EH (cell line): ENCODE data around the gene SSBP3.
A peak's percentile ranks its signal among the peaks of the same experiment; 100 is the strongest.

Source experiments
- DNase-seq: peaks from one replicate; pipeline ENCODE4 v3.0.0-alpha.2; 2015; ENCODE audit warnings: low read depth

SSBP3 gene

DNA sequence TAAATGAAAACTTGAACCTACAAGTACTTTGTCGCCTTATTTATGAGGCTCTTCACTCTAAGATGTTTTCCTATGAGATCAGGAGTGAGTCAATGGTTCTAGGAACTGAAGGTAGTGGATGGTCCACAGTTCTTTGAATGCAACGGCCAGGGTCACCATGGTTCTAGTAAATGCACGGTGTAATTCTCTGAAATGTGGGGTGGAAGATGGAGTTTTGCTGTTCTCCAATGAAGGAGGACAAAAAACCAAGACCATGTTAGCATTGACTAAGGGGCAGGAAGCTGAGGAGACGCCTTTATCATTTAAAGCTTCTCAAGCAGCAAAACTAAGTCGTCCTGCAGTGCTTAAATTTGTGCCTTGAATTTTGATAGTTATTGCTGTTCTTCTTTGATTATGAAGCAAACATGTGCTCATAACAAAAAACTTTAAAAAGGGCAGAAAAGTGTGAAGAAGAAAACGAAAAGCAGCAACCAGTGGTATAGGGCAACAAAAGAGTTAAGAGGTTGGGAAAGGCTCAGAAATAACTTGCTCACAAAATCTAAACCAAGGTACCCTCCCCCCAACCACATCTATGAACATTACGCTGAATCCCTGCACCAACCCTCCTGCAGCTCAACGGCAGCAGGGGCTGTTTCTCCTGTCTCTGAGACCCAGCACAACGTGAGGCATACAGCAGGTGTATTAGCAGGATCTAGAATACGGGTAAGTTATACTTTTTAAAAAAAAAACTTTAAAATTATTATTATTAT, 121.2 kb downstream of the SSBP3 start:
- no peak for DNase-seq

DNA sequence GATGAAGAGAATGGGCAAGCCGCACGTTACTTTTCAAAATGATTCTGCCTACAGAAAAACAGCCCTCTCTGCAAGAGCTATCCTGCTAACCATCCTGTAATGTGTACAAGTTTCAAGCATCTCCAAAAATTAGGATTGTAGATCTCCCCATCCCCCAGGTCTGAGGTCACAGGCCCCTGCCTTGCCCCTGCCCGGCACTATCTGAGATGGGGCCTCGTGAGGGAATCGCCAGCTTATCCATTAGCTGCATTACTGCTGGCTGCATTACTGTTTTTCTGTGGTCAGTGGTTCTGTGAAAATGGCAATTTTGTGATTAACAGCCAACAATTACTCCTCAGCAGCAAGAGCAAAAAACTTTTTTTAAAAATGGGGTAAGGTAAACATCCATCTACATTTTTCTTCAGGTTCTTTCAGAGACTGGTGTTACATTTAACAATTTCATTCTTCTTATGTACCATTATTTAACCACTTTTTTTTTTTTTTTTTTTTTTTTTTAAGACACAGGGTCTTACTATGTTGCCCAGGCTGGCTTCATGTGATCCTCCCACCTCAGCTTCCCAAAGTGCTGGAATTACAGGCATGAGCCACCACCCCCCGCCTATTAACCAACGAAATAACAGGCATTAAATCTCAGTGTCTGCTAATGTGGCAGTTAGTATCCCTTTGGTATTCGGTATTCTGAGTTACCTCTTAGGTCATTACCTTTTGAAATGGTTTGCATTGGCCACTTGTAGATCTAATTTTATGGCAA, 122.4 kb downstream of the SSBP3 start:
- no peak for DNase-seq

DNA sequence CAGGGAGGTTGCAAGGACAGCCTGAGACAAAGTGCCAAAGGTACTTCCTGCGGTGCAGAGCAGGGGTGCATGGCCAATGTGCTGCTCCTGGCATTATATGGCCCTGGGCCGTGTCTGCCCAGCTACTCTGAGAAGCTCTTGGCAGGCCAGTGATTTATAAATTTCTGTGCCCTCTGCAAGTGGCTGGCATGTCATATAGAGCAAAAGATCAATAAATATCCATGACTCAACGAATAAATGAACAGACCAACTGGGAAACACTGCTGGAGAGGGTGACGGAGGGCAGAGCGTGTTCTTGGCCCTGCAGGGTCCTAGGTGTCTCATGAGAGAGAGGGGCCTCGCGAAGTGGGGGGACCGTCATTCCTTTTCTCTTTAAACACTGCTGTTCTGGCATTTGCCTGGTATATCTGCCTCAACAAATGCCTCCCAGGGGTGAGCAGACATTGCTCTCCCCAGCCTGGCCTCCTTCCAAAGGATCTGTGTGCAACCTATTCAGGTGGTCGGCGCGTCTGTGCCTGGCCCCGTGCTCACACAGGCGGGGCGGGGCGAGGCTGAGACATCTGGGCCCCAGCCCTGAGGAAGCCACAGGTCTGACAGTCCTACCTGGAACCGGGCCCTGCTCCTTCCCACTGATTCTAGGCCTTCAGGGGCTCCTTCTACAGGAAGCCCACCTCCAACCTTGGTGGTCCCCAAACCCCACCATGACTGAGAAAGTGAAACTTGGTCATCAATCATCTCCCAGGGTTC, 123.9 kb downstream of the SSBP3 start:
- DNase-seq = no peak

DNA sequence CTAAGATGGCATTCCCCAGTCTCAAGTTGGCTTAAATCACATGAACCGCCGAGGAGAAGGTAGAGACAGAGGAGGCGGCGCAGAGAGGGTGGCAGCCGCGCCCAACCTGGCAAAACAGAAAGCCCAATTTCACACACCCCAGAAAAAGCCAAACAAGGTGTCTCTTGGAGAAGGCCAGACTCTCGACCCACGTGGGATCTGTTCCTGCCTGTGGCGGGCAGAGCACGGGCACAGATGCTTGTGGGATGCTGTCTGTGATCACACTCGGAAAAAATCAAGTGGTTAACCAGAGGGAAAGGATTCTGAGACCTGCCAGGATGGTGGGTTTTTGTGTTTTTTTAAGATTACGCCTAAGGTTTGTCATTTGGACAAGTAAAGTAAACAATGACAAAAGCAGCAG, 125.5 kb downstream of the SSBP3 start:
- DNase-seq = no peak

DNA sequence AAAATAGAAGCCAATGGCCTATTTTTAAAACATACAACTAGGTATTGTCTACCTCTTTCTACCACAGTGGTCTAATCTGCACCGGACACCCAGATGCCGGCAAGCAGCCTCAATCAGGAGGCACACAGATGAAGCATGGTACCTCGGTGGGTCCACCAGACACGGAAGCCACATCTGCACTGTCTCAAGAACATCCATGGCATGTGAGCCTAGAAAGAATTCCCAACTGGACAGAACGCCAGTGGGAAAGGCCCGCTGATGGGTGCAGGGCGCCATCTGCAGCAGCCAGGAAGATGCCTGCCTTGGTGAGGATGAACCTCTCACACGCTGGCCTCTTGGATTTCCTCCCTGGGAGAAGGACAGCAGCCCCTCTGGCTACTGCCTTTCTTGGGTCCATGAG, 126.7 kb downstream of the SSBP3 start:
- no peak for DNase-seq

DNA sequence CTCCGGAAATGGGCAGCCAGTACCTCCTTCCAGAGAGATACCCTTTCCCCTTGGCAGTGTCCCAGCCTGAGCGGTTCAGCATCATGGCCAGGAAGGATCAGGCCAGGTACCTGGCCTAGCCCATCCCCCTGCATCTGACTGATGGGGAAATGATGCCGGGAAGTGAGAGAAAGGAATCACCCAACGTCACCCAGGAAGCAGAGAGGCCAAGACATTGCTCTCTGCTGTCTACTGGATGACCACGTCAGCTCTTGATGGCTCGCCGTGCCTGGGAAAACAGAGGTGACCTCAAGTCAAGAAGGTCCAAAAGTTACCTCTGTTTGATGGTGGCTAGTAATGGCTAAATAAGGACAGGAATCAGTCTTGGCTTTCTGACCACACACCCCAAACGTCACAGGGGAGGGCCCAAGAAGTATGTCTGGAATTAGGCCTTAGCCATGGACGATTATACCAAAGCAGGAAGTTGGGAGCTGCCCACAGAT, 127.2 kb downstream of the SSBP3 start:
- DNase-seq = peak; percentile 97

DNA sequence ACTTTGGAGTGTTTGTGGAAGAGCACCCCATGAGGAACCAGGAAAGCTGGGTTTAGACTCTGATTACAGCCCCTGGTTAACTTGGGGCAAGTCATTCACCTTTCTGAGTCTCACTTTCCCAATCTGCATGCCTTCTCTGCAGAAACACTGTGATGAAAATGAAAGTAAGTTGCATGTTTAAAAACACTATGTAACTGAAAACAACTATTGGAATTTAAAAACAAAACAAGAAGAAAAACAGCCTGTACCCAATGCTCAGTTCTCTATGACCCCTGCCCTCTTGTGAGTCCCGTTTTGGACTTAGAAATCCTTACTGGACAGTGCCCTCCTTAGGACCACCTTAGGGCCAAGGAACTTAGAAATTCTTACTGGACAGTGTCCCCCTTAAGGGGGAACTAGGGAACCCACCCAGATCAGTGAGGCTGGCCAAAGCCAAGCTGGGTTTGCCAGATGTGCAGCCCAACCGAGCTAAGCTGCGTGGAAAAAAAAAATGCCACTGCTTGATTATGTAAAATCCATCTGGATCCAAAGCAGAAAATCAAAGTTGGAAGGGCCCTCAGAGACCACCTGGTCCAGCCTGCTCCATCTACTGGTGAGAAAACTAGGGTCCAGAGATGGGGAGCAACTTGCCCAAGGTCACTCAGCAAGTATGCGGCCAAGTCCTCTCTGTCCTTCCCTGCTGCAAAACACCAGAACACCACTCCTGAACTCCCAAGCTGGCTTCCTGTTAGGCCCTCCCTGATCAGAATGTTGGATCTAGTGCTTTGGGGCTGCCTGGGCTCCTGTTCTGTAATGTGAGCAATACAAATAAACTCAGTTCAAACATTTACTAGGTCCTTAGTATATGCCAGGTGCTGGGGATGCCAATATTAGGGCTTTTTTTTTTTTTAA, 128.5 kb downstream of the SSBP3 start:
- peak; percentile 46 for DNase-seq

DNA sequence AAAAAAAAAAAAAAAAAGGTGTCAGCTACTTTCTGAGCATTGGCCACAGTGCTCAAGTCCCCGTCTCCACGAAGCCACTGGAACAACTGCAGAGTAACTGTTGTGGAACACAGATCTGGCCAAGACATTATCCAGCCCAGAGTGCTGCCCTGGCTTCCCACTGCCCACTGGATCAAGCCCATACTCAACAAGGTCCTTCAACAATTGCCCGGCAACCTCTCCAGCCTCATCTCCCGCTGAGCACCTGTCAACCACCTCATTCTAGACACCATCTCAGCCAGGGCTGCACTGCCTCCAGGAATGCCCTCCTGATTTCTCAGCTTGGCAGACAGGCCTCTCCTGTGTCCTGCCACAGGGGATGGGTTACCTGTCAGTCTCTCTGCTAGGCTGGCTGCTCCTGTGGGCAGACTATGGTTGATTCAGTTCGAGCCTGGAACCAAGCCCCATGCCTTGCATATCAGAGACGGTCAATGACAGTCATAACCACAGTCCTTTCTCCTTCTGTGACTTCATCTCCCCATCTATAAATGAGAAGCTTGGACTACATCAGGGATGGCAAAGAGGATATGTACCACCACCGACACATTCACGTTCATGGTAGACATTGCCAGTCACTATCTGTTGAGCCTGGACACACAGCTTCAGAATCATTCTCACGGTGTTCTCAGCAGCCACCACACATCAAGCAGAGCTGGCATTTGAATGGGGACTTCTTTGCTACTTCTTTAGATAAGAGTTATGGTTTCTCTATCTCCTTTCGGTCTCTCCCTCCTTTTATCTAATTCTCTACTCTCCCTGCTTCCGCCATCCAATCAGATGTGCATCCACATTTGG, 129.4 kb downstream of the SSBP3 start:
- no peak for DNase-seq

DNA sequence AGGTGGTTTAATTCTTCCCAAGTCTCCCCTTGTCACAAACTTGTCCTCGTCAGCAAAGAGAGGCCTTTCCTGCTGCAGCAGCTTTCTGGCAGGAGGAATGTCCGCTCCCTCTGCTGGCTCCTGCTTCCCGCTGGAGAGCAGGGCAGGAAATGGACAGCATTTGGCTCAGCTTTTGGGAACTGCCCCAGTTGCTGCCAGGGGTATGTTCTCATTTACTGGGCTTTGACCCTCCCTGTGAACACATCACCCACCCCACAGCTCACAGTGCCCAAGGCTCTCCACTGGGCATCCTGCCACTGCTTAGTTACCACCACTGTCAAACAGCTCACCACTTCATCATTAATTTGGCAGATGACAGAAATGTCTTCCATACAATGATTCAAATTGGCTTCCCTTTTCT, 130.8 kb downstream of the SSBP3 start:
- peak; percentile 86 for DNase-seq

DNA sequence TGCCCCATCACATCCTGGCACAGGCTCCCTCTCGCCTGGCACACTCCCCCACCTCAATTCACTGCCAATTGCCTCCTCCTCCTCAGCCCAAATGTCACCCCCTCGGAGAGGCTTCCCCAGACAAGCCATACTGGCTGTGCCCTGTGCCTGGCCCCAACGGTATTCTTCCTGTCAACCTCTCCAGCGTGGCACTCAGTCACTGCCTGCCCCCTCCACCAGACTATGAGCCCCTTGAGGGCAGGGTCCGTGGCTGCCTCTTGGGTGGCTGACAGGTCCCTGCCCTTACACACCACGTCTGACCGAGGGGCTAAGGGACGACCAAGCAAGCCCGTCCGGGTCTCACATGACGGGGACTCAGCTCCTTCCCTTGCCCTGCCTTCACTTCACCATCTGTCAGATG, 131.3 kb downstream of the SSBP3 start:
- no peak for DNase-seq

DNA sequence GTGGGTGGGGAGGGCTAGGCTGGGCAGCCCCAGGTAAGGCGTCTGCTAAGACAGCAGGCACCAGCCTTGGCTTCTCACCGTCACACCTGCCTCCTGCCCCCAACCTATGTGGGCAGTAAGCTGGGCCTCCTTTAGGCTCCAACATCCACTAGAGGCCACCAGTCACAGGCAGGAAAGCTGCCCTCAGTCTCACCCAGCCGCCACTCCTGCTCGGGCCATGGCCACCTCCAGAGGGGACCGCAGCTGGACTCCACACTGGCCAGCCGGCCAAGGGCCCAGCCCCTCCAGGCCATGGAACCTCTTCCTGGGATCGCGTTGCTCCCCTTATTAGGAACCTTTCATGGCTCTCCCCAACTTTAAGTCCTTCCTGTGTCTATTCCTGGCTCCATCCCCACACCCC, 131.7 kb downstream of the SSBP3 start:
- no peak for DNase-seq

DNA sequence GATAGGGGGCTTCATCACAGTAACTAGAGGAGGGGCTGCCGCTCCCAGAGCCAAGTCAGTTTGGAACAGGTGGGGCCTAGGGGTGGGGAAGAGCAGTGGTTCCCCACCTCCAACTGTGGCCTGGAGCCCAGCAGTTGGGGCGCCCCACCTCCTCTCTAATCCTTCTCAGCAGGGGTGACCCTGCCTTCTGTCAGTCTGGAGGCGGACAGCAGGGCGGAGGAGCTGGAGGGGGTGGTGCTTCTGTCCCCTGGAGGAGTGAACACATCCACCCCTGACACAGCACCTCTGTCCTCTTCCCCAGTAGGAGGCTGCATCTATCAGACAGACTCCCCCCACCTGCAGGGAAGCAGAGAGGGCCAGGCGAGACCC, 132.4 kb downstream of the SSBP3 start:
- DNase-seq = peak; percentile 55

DNA sequence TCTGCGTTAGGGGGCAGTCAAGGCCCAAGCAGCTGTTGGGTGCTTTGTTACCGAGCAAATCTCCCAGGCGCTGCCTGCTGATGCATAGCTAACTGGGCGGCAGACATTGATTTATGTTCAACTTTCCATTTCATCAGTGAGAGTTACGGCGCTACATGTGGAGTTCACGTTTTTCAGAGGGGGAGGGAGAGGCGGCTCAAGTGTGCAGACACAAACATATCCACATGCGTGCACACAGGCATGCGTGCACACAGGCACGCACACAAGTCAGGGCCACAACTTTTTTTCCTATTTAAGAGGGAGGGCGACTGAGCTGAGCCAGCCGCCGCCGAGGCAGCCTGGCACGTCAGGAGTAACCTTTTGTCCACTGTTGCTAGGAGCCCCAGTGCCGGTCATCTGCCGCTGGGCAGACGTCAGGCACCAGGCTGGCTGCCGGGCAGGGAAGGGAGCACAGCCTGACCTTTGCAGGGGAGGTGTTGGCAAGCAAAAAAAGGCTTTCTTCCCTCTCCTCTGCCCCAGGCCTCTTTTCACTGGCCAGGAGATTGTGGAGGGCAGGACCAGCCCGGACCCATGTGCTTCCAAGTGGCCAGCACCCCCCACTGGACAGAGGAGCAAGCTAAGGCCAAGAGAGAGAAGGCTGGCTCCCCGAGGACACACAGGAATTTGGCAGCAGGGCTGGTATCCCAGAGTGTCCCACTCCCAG, 133.0 kb downstream of the SSBP3 start:
- DNase-seq = peak; percentile 92

DNA sequence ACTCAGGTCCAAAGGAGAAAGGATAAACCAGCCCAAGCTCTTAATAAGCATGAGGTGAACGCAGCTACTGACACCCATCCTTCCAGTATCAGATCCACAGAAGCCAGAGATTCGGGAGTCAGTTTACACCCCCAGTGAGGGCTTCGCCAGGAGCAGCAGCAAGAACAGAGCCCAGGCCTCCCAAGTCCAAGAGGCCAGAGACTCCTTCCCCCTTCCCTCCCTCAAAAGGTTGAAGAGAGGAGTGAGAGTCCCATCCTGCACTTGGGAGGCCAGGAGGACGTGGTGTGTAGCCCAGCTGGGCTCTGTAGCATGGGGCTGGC, 133.5 kb downstream of the SSBP3 start:
- no peak for DNase-seq

DNA sequence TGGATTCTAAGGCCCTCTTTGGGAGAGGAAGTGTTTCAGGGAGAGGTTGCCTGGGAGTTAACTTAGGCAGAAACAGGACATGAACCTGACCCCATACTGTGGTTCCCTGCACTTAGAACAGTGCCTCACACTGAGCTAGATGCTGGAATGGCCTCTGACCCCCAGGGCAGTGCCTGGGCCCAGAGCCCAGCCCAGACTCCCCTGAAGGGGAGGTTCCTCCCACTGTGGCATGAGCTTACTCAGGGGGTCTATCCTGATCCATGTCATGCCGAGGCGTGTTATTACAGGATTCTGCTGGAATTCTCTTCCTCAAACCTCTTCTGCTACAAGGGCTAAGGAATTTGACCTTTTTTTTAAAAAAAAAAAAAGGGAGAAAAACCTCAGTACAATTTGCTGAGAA, 134.1 kb downstream of the SSBP3 start:
- DNase-seq = peak; percentile 62

DNA sequence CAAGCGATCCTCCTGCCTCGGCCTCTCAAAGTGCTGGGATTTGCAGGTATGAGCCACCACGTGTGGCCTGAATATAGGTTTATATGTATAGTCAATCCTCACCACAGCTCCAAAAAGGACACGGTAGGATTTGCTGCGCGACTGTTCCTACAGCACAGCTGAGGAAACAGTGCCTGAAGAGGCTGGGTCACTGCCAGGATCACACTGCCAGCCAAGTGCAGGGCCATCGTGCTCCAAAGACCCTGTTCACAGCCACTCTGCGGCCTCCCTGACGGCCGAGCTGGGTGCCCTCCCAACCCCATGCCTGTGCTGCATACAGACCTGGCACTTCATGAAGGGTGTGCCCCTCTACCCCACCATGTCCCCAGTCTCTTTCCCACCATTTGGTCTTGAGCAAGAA, 134.9 kb downstream of the SSBP3 start:
- DNase-seq = no peak

DNA sequence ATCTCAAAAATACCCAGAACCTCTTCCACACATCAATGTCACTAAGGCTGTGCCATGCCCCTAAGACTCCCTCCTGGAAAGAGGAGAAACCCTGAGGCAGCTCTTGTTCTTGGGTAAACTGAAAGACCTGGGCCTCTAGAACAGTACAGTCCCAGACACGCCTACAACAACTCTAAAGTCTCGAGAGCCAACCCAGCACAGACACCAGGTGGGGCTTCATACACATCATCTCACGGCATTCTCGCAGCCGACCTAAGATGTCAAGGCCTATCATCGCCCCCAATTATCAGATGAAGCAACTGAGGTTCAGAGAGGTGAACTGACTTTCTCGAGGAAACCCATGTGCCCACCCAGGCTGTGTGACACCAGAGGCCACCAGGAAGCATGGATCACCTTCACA, 135.7 kb downstream of the SSBP3 start:
- DNase-seq = no peak

DNA sequence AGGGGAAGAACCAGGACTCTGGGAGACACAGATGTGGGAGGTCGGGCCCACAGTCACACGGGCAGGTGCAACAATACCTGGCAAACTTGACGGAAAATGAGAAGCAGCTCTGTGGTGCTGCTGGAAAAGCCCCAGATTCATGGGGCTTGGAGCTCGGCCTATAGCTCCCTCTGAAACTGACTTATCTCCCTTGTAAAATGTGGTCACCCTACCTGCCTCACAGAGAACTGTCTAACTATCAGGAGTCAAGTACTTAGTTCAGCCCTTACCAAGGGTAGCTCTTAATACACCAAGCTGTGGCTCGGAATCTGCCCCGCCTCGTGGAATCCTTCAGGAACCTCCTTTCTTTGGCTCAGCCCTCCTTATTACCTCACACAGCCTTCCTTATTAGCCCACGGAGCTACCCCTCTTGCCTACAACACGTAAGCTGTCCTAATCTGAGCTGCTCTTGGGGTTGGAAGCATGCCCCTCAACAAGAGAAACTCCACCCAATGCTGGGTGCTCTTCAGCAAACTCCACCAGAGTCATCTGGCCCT, 137.4 kb downstream of the SSBP3 start:
- DNase-seq = no peak

DNA sequence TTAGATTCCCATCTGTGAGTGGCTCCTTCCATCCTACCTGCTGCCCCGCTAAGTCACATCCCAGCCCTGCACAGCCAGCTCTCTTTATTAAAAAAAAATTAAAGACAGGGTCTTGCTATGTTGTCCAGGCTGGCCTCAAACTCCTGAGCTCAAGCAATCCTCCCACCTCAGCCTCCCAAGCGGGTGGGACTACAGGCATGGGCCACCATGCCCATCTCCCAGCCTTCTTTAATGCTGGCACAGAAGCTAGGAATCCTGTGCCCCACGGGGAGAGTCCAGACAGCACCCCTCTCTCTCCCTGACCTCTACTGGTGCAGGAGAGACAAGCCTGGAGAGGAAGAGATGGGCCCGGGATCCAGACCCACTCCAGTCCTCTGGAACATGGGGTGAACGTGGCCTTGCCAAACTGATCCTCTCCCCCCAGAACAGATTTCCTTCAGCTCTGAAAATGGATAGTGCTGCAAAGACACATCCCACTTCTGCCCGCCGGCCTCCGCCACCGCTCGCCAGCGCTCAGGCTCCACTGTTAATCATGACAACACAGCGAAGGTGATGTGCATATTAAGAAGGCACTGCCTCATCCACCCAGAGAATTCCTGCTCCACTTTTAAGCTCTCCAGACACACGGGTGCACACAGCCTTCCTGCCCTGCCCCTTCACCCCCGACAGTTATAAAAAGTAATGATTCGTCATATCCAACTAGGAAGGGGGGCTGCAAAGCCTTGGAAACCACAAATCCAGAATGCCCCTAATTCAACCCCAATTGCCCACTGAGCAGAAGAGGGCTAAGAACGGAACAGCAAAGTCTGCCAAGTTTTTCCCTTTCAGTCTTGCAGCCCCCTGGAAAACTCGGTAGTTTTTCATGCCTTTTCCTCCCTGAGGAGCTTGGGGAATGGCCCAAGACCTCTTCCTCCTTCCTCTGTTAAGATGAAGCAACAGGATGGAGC, 138.1 kb downstream of the SSBP3 start:
- DNase-seq = no peak
